ENCODE data around the gene SLMAP. TPM values are rescaled to one million over a fixed set of nuclear protein-coding genes. Genes with fewer than 3 reads are reported as not detected.
"Not testable (repeated sequence)": the region's sequence is repeated elsewhere in the genome, so short reads cannot be mapped to it uniquely, and the experiment has no call there.

Gene SLMAP
- total RNA-seq, 3 donors from 2014 or later (not counting 1 experiment from before 2014, with no cell fraction given), result 79.4 to 98.6 (median 89.0) TPM

DNA sequence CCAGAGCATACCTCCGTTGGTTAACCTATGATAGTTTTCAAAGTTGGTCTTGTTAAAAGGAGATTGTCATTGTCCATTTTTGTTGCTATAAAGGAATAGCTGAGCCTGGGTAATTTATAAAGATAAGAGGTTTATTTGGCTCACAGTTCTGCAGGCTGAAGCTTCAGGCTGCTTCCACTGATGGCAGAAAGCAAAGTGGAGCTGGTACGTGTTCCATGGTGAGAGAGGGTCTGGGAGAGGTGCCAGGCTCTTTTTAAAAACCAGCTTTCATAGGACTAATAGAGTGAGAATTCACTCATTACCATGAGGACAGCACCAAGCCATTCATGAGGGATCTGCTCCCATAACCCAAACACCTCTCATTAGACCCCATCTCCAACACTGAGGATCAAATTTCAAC, 107.3 kb downstream of the SLMAP start:
- TF ChIP-seq, protein P1, sequence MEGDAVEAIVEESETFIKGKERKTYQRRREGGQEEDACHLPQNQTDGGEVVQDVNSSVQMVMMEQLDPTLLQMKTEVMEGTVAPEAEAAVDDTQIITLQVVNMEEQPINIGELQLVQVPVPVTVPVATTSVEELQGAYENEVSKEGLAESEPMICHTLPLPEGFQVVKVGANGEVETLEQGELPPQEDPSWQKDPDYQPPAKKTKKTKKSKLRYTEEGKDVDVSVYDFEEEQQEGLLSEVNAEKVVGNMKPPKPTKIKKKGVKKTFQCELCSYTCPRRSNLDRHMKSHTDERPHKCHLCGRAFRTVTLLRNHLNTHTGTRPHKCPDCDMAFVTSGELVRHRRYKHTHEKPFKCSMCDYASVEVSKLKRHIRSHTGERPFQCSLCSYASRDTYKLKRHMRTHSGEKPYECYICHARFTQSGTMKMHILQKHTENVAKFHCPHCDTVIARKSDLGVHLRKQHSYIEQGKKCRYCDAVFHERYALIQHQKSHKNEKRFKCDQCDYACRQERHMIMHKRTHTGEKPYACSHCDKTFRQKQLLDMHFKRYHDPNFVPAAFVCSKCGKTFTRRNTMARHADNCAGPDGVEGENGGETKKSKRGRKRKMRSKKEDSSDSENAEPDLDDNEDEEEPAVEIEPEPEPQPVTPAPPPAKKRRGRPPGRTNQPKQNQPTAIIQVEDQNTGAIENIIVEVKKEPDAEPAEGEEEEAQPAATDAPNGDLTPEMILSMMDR (IDR thresholded peaks at IDR 0.05), result no peak
- Histone ChIP-seq H3K9me3 (ENCODE audit: control insufficient read depth, insufficient read depth, low read length) (no peaks in the 10 kb centered on the region), H3K36me3 (ENCODE audit: control insufficient read depth, insufficient read depth, low read length) (peaks cover 33% of the 10 kb centered on the region), H3K4me3 (ENCODE audit: low read length) (no peak overlapping the region), H3K4me1 (ENCODE audit: control insufficient read depth, insufficient read depth, low read length) (no peaks in the 10 kb centered on the region), H3K27ac (ENCODE audit: low read length) (no peak overlapping the region), H3K27me3 (ENCODE audit: control insufficient read depth, insufficient read depth, low read length) (no peaks in the 10 kb centered on the region)
- no peaks in the 10 kb centered on the region for H3K4me1 Mint-ChIP-seq
- ATAC-seq (no peak), DNase-seq (no peak)
- H3K36me3 Mint-ChIP-seq, result peaks cover 12% of the 10 kb centered on the region
- H3K27ac Mint-ChIP-seq, result peak overlapping the region in 1 of 2 donors; percentile 13
- no peaks in the 10 kb centered on the region for H3K27me3 Mint-ChIP-seq (ENCODE audit: low read depth in 2 of 2)
- WGBS (ENCODE audit: insufficient coverage), result 100% methylated on average over 2 of the region's 2 CpGs
- no peak overlapping the region for H3K4me3 Mint-ChIP-seq
- intact Hi-C loops (cut with micrococcal nuclease), result no loop called here
- H3K9me3 Mint-ChIP-seq, result no peaks in the 10 kb centered on the region

DNA sequence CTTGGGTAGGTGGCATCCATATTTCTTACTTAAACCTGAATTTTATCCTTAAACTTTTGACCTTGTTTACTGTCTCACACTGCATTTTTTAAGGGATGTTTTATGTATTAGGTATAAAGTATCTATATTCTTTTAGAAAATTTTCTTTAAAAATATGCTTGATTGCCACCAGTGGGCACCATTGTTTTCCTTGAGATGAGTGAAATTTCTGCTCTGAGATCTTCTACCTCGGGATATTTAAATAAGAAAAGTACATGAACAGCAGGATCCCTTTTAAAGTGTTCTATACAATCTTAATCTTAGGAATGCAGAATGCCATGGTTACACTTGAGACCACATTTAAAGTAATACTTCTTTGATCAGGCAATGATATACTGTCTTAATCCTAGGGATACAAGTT, 108.7 kb downstream of the SLMAP start:
- Histone ChIP-seq H3K4me3 (ENCODE audit: low read length) (no peak overlapping the region), H3K4me1 (ENCODE audit: control insufficient read depth, insufficient read depth, low read length) (no peaks in the 10 kb centered on the region), H3K36me3 (ENCODE audit: control insufficient read depth, insufficient read depth, low read length) (peaks cover 33% of the 10 kb centered on the region), H3K27me3 (ENCODE audit: control insufficient read depth, insufficient read depth, low read length) (no peaks in the 10 kb centered on the region), H3K27ac (ENCODE audit: low read length) (no peak overlapping the region), H3K9me3 (ENCODE audit: control insufficient read depth, insufficient read depth, low read length) (no peaks in the 10 kb centered on the region)
- ATAC-seq (no peak), DNase-seq (no peak)
- no peaks in the 10 kb centered on the region for H3K4me1 Mint-ChIP-seq
- H3K9me3 Mint-ChIP-seq, result no peaks in the 10 kb centered on the region
- peaks cover 12% of the 10 kb centered on the region for H3K36me3 Mint-ChIP-seq
- no peak overlapping the region for H3K27ac Mint-ChIP-seq
- WGBS (ENCODE audit: insufficient coverage), result 31% methylated on average over 1 of the region's 1 CpG
- H3K4me3 Mint-ChIP-seq, result no peak overlapping the region
- H3K27me3 Mint-ChIP-seq (ENCODE audit: low read depth in 2 of 2), result no peaks in the 10 kb centered on the region
- TF ChIP-seq, protein P1 (IDR thresholded peaks at IDR 0.05), result no peak
- intact Hi-C loops (cut with micrococcal nuclease), result no loop called here

DNA sequence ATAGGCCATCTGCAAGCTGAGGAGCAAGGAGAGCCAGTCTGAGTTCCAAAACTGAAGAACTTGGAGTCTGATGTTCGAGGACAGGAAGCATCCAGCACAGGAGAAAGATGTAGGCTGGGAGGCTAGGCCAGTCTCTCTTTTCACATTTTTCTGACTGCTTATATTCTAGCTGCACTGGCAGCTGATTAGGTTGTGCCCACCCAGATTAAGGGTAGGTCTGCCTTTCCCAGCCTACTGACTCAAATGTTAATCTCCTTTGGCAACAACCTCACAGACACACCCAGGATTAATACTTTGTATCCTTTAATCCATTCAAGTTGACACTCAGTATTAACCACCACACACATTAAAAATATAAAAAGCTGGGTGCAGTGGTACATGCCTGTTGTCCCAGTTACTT, 113.0 kb downstream of the SLMAP start:
- peaks cover 25% of the 10 kb centered on the region for H3K36me3 ChIP-seq (ENCODE audit: control insufficient read depth, insufficient read depth, low read length)
- H3K27me3 Mint-ChIP-seq (ENCODE audit: low read depth in 2 of 2); H3K4me1 ChIP-seq (ENCODE audit: control insufficient read depth, insufficient read depth, low read length); intact Hi-C loops (cut with micrococcal nuclease); H3K9me3 Mint-ChIP-seq; H3K9me3 ChIP-seq (ENCODE audit: control insufficient read depth, insufficient read depth, low read length); H3K27ac Mint-ChIP-seq; H3K27me3 ChIP-seq (ENCODE audit: control insufficient read depth, insufficient read depth, low read length); H3K4me3 ChIP-seq (ENCODE audit: low read length); H3K4me1 Mint-ChIP-seq; ATAC-seq; H3K4me3 Mint-ChIP-seq; DNase-seq; H3K27ac ChIP-seq (ENCODE audit: low read length): not testable (repeated sequence)
- H3K36me3 Mint-ChIP-seq, result peaks cover 12% of the 10 kb centered on the region
- WGBS (ENCODE audit: insufficient coverage), result 100% methylated on average over 1 of the region's 1 CpG

DNA sequence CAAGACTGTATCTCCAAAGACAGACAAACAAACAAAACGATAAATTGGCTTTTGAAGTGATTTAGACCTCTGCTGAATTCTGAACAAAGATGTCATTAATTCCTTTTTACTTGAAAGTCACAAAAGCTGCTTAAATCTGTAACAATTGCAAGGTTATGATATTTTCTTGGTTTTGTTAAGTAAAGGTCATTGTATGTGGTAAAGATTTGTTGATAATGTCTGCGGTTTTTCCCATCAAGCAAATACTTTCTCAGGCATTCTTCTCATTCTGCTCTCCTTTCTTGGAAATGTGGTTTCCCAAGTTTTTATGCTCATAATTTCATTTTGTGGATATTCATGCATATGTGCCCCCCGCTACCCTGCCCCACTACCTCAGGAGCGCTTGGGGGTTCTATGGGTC, 116.5 kb downstream of the SLMAP start:
- TF ChIP-seq, protein P1 (IDR thresholded peaks at IDR 0.05), result no peak
- no peaks in the 10 kb centered on the region for H3K27me3 ChIP-seq (ENCODE audit: control insufficient read depth, insufficient read depth, low read length)
- no peaks in the 10 kb centered on the region for H3K4me1 Mint-ChIP-seq
- no peaks in the 10 kb centered on the region for H3K9me3 Mint-ChIP-seq
- intact Hi-C loops (cut with micrococcal nuclease), result no loop called here
- H3K9me3 ChIP-seq (ENCODE audit: control insufficient read depth, insufficient read depth, low read length), result no peaks in the 10 kb centered on the region
- no peak for DNase-seq
- no peaks in the 10 kb centered on the region for H3K27me3 Mint-ChIP-seq (ENCODE audit: low read depth in 2 of 2)
- H3K36me3 Mint-ChIP-seq, result no peaks in the 10 kb centered on the region
- 97% methylated on average over 3 of the region's 4 CpGs for WGBS (ENCODE audit: insufficient coverage)
- H3K27ac ChIP-seq (ENCODE audit: low read length), result no peak overlapping the region
- peaks cover 8% of the 10 kb centered on the region for H3K36me3 ChIP-seq (ENCODE audit: control insufficient read depth, insufficient read depth, low read length)
- no peak for ATAC-seq
- H3K4me3 Mint-ChIP-seq, result no peak overlapping the region
- no peak overlapping the region for H3K4me3 ChIP-seq (ENCODE audit: low read length)
- H3K27ac Mint-ChIP-seq, result no peak overlapping the region
- H3K4me1 ChIP-seq (ENCODE audit: control insufficient read depth, insufficient read depth, low read length), result no peaks in the 10 kb centered on the region
